ENCODE measurements around the gene KDM5A. TPM values are rescaled to one million over a fixed set of nuclear protein-coding genes. Genes with fewer than 3 reads are reported as not detected.

The KDM5A gene
- total and polyA plus RNA-seq, 2 donors (not counting 1 experiment from before 2014, with no cell fraction given): 24.4 to 54.5 TPM

- peak in 1 of 2 donors; percentile 12 for DNase-seq (ENCODE audit: low read depth in 2 of 2)
- TF ChIP-seq CTCF (conservative IDR thresholded peaks at IDR 0.05 in 1 of 2, IDR thresholded peaks at IDR 0.05 in 1 of 2; ENCODE audit: low read depth in 1 of 2, low read length in 2 of 2): no peak
- no peak for TF ChIP-seq EZH2 (IDR thresholded peaks at IDR 0.05; ENCODE audit: low read length, missing control alignments)
- H4K20me1 ChIP-seq (ENCODE audit: control insufficient read depth, extremely low read depth, insufficient read depth, low read length): no peaks in the 10 kb centered on the region
Observed at GRCh38 chr12:269191-269590, 119.9 kb downstream of the KDM5A start.

GRCh38 chr12:268483-268840, 120.7 kb downstream of the KDM5A start:
- Histone ChIP-seq H3K36me3 (ENCODE audit: control insufficient read depth, insufficient read depth, low read length) (no peaks in the 10 kb centered on the region), H3K27ac (ENCODE audit: insufficient read depth, low read length) (no peak overlapping the region), H3K9ac (ENCODE audit: insufficient read depth, low read length) (no peak overlapping the region), H3K4me2 (ENCODE audit: extremely low read depth, insufficient read depth, low read length) (no peak overlapping the region), H3K79me2 (ENCODE audit: control insufficient read depth, insufficient read depth, low read length) (no peaks in the 10 kb centered on the region), H3K4me3 (replicated peaks in 1 of 4; ENCODE audit: control extremely low read depth in 1 of 4, insufficient read depth in 1 of 4, low read depth in 3 of 4, low read length in 4 of 4) (no peak overlapping the region), H2AFZ (ENCODE audit: low read length) (no peak overlapping the region), H3K27me3 (ENCODE audit: control insufficient read depth, insufficient read depth, low read length) (peaks cover 19% of the 10 kb centered on the region), H4K20me1 (ENCODE audit: control insufficient read depth, extremely low read depth, insufficient read depth, low read length) (no peaks in the 10 kb centered on the region), H3K9me3 (ENCODE audit: control insufficient read depth, insufficient read depth, low read depth, low read length) (no peaks in the 10 kb centered on the region), H3K4me1 (ENCODE audit: control insufficient read depth, extremely low read depth, insufficient read depth, low read length) (no peaks in the 10 kb centered on the region)
- DNase-seq (ENCODE audit: low read depth in 2 of 2): no peak
- no peak for TF ChIP-seq CTCF (conservative IDR thresholded peaks at IDR 0.05 in 1 of 2, IDR thresholded peaks at IDR 0.05 in 1 of 2; ENCODE audit: low read depth in 1 of 2, low read length in 2 of 2)

More at GRCh38 chr12:269191-269590, 119.9 kb downstream of the KDM5A start:
- Histone ChIP-seq H3K27ac (ENCODE audit: insufficient read depth, low read length) (no peak overlapping the region), H2AFZ (ENCODE audit: low read length) (no peak overlapping the region), H3K9ac (ENCODE audit: insufficient read depth, low read length) (no peak overlapping the region), H3K27me3 (ENCODE audit: control insufficient read depth, insufficient read depth, low read length) (peaks cover 19% of the 10 kb centered on the region), H3K36me3 (ENCODE audit: control insufficient read depth, insufficient read depth, low read length) (no peaks in the 10 kb centered on the region), H3K4me2 (ENCODE audit: extremely low read depth, insufficient read depth, low read length) (no peak overlapping the region), H3K4me1 (ENCODE audit: control insufficient read depth, extremely low read depth, insufficient read depth, low read length) (no peaks in the 10 kb centered on the region), H3K4me3 (replicated peaks in 1 of 4; ENCODE audit: control extremely low read depth in 1 of 4, insufficient read depth in 1 of 4, low read depth in 3 of 4, low read length in 4 of 4) (no peak overlapping the region), H3K9me3 (ENCODE audit: control insufficient read depth, insufficient read depth, low read depth, low read length) (no peaks in the 10 kb centered on the region), H3K79me2 (ENCODE audit: control insufficient read depth, insufficient read depth, low read length) (no peaks in the 10 kb centered on the region)

GRCh38 chr12:267581-268482, 121.3 kb downstream of the KDM5A start:
- no peaks in the 10 kb centered on the region for H3K4me1 ChIP-seq (ENCODE audit: control insufficient read depth, extremely low read depth, insufficient read depth, low read length)
- H3K9me3 ChIP-seq (ENCODE audit: control insufficient read depth, insufficient read depth, low read depth, low read length): no peaks in the 10 kb centered on the region
- no peak overlapping the region for H2AFZ ChIP-seq (ENCODE audit: low read length)
- TF ChIP-seq EZH2 (IDR thresholded peaks at IDR 0.05; ENCODE audit: low read length, missing control alignments) (peak; percentile 75), CTCF (conservative IDR thresholded peaks at IDR 0.05 in 1 of 2, IDR thresholded peaks at IDR 0.05 in 1 of 2; ENCODE audit: low read depth in 1 of 2, low read length in 2 of 2) (no peak)
- H3K4me3 ChIP-seq (replicated peaks in 1 of 4; ENCODE audit: control extremely low read depth in 1 of 4, insufficient read depth in 1 of 4, low read depth in 3 of 4, low read length in 4 of 4): no peak overlapping the region
- no peaks in the 10 kb centered on the region for H3K79me2 ChIP-seq (ENCODE audit: control insufficient read depth, insufficient read depth, low read length)
- DNase-seq (ENCODE audit: low read depth in 2 of 2): peak in 1 of 2 donors; percentile 14
- no peak overlapping the region for H3K4me2 ChIP-seq (ENCODE audit: extremely low read depth, insufficient read depth, low read length)
- no peaks in the 10 kb centered on the region for H4K20me1 ChIP-seq (ENCODE audit: control insufficient read depth, extremely low read depth, insufficient read depth, low read length)
- no peak overlapping the region for H3K27ac ChIP-seq (ENCODE audit: insufficient read depth, low read length)
- H3K9ac ChIP-seq (ENCODE audit: insufficient read depth, low read length): no peak overlapping the region
- H3K36me3 ChIP-seq (ENCODE audit: control insufficient read depth, insufficient read depth, low read length): no peaks in the 10 kb centered on the region
- peaks cover 19% of the 10 kb centered on the region for H3K27me3 ChIP-seq (ENCODE audit: control insufficient read depth, insufficient read depth, low read length)

All from fibroblast of lung (primary cell).